Measurements from ENCODE around the gene CLN6. TPM values are rescaled to one million over a fixed set of nuclear protein-coding genes. Genes with fewer than 3 reads are reported as not detected.
"Not testable (repeated sequence)": the region's sequence is repeated elsewhere in the genome, so short reads cannot be mapped to it uniquely, and the experiment has no call there.

CLN6 gene
- total and polyA plus RNA-seq, 12 donors, result 5.8 to 14.2 (median 9.0) TPM

- 74 to 81% methylated on average over 3 of the region's 3 CpGs for WGBS, 2 donors
- intact Hi-C loops (cut with DNase I), result no loop called here
Measured at GRCh38 chr15:68224546-68225250, 4.8 kb downstream of the CLN6 start.

GRCh38 chr15:68224108-68224507 lies 5.4 kb downstream of the CLN6 start:
- no peak overlapping the region for H3K4me3 ChIP-seq
- no peak for ATAC-seq
- H3K9me3 ChIP-seq, result no peaks in the 10 kb centered on the region
- H3K27me3 ChIP-seq, result no peaks in the 10 kb centered on the region
- H3K36me3 ChIP-seq, result no peaks in the 10 kb centered on the region
- no peak for TF ChIP-seq CTCF (IDR thresholded peaks at IDR 0.05)
- H3K4me1 ChIP-seq, result peaks cover 6 to 16% (median 9%) of the 10 kb centered on the region in 9 donors
- no peak for DNase-seq
- no peak overlapping the region for H3K27ac ChIP-seq
- 64 to 78% methylated on average over 3 of the region's 3 CpGs for WGBS, 2 donors
- intact Hi-C loops (cut with DNase I), result no loop called here

More at GRCh38 chr15:68224546-68225250, 4.8 kb downstream of the CLN6 start:
- DNase-seq (no peak), ATAC-seq (no peak)
- Histone ChIP-seq H3K27ac (no peak overlapping the region), H3K4me1 (peaks cover 6 to 16% (median 9%) of the 10 kb centered on the region in 9 donors), H3K9me3 (no peaks in the 10 kb centered on the region), H3K4me3 (no peak overlapping the region), H3K27me3 (no peaks in the 10 kb centered on the region), H3K36me3 (no peaks in the 10 kb centered on the region)
- TF ChIP-seq CTCF (IDR thresholded peaks at IDR 0.05), result no peak

GRCh38 chr15:68223171-68223570 lies 6.4 kb downstream of the CLN6 start:
- H3K4me3 ChIP-seq, result no peak overlapping the region
- 97% methylated on average over 6 of the region's 6 CpGs for WGBS, 2 donors
- intact Hi-C loops (cut with DNase I), result no loop called here

GRCh38 chr15:68222432-68222743 lies 7.1 kb downstream of the CLN6 start:
- H3K4me3 ChIP-seq; intact Hi-C loops (cut with DNase I); H3K4me1 ChIP-seq; H3K36me3 ChIP-seq; H3K27ac ChIP-seq; H3K27me3 ChIP-seq; ATAC-seq; H3K9me3 ChIP-seq; DNase-seq: not testable (repeated sequence)
- 91 to 96% methylated on average over 17 to 18 of the region's 18 CpGs for WGBS, 2 donors

More at GRCh38 chr15:68223171-68223570, 6.4 kb downstream of the CLN6 start:
- H3K27ac ChIP-seq, result no peak overlapping the region
- peaks cover 0 to 6% (median 2%) of the 10 kb centered on the region in 9 donors for H3K4me1 ChIP-seq
- peaks cover 0 to 4% (median 0%) of the 10 kb centered on the region in 9 donors for H3K36me3 ChIP-seq
- ATAC-seq (no peak), DNase-seq (no peak)
- no peaks in the 10 kb centered on the region for H3K9me3 ChIP-seq
- no peak for TF ChIP-seq CTCF (IDR thresholded peaks at IDR 0.05)
- H3K27me3 ChIP-seq, result no peaks in the 10 kb centered on the region

- H3K27me3 ChIP-seq; ATAC-seq; DNase-seq; H3K9me3 ChIP-seq; intact Hi-C loops (cut with DNase I); H3K27ac ChIP-seq; H3K4me1 ChIP-seq; H3K4me3 ChIP-seq: not testable (repeated sequence)
- 87 to 91% methylated on average over 51 to 55 of the region's 55 CpGs for WGBS, 2 donors
- H3K36me3 ChIP-seq, result peaks cover 0 to 14% (median 0%) of the 10 kb centered on the region in 9 donors
Measured at GRCh38 chr15:68221530-68222431, 7.7 kb downstream of the CLN6 start.

Measured in heart right ventricle (tissue), 16 donors.